Mucosa of rectum (tissue), 2 donors: ENCODE measurements around the gene FILIP1.
A peak's percentile ranks its signal among the peaks of the same experiment; 100 is the strongest.
"Not testable (repeated sequence)": the region's sequence is repeated elsewhere in the genome, so short reads cannot be mapped to it uniquely, and the experiment has no call there.

Source experiments
- H3K27ac ChIP-seq, 2 donors: one replicate each; pipeline ENCODE4 v1.7.0; 2013; ENCODE audit warnings: inconsistent platforms in 2 of 2, low read depth in 2 of 2, low read length in 2 of 2
- H3K27me3 ChIP-seq, 2 donors: one replicate each; pipeline ENCODE4 v1.7.0; 2013; ENCODE audit warnings: low read length in 2 of 2; ENCODE audit not compliant: control insufficient read depth in 2 of 2, insufficient read depth in 2 of 2
- H3K36me3 ChIP-seq, 2 donors: one replicate each; pipeline ENCODE4 v1.7.0; 2013; ENCODE audit warnings: low read length in 2 of 2; ENCODE audit not compliant: control insufficient read depth in 2 of 2, insufficient read depth in 2 of 2
- H3K4me1 ChIP-seq, 2 donors: one replicate each; pipeline ENCODE4 v1.7.0; 2013; ENCODE audit warnings: low read length in 2 of 2, mild to moderate bottlenecking in 1 of 2; ENCODE audit not compliant: control insufficient read depth in 2 of 2, insufficient read depth in 2 of 2
- H3K4me3 ChIP-seq, 2 donors: one replicate each; pipeline ENCODE4 v1.7.0; 2013; ENCODE audit warnings: low read length in 2 of 2
- H3K9ac ChIP-seq, 2 donors: one replicate each; pipeline ENCODE4 v1.7.0; 2013; ENCODE audit warnings: low read length in 2 of 2, low read depth in 1 of 2, mild to moderate bottlenecking in 1 of 2
- H3K9me3 ChIP-seq, 2 donors: one replicate each; pipeline ENCODE4 v1.7.0; 2013; ENCODE audit warnings: low read length in 2 of 2; ENCODE audit not compliant: control insufficient read depth in 2 of 2
- donor health status: healthy.
- donor health status: Normal muscosa, but diverticular disease.

FILIP1 gene

DNA sequence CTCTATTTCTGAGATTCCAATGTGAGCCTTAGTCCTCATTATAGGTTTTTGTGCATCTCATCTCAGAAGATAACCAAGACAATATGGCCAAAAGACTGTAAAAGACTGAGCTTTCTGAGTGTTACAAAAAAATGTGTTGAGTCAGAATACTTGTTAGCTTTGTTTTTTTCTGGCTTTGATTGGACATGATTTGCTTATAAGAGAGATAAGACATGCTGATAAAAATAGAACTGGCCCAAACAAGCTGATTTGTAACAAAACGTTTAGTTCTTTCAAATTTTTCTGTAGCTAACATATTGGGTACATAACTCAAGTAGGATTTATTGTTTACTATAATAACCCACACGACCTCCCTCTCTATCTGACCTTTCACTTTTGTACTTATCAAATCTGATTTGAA lies 32.9 kb downstream of the FILIP1 start:
- no peaks in the 10 kb centered on the region for H3K9me3 ChIP-seq
- no peaks in the 10 kb centered on the region for H3K36me3 ChIP-seq
- H3K4me1 ChIP-seq: no peaks in the 10 kb centered on the region
- H3K9ac ChIP-seq: no peak overlapping the region
- H3K27ac ChIP-seq: peak overlapping the region in 1 of 2 donors; percentile 21
- H3K27me3 ChIP-seq: no peaks in the 10 kb centered on the region
- no peak overlapping the region for H3K4me3 ChIP-seq

DNA sequence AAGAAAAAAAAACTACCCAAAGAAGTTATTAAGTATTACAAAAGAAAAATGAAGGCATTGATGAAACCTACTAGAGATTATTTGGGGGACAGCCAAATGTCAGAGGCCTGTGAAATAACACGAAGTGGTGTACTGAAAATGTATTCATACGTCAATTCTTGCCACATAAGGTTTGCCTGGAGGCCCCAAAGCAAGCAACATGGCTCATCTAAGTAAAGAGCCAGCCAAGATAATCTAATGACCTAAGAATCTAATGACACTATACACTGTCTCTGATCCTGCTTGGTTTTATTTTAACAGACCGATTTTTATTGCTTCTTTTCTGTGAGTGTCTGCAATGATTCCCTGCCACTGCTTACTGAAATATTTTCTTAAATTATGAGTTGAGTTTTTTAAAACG lies 34.7 kb downstream of the FILIP1 start:
- peak overlapping the region in 1 of 2 donors; percentile 0 for H3K27ac ChIP-seq
- no peak overlapping the region for H3K4me3 ChIP-seq
- no peaks in the 10 kb centered on the region for H3K9me3 ChIP-seq
- no peaks in the 10 kb centered on the region for H3K27me3 ChIP-seq
- H3K9ac ChIP-seq: no peak overlapping the region
- no peaks in the 10 kb centered on the region for H3K36me3 ChIP-seq
- H3K4me1 ChIP-seq: no peaks in the 10 kb centered on the region

DNA sequence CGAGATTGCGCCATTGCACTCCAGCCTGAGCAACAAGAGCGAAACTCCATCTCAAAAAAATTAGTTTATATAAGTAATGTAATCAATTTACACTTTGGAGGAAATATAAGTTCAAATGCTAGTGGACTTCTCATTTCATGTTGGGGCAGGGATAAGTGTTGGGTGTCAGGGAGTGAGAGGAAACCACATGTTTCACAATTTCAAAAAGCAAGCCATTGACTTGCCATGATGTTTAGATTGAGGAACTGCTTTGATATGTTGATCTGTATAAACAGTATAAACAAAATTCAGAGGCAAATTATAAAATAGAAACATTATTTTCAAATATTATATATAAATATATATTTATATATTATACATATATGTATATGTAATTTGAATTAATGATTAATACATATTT lies 42.7 kb downstream of the FILIP1 start:
- Histone ChIP-seq H3K4me3 (no peak overlapping the region), H3K27ac (no peak overlapping the region), H3K9me3 (no peaks in the 10 kb centered on the region), H3K27me3 (no peaks in the 10 kb centered on the region), H3K4me1 (no peaks in the 10 kb centered on the region), H3K36me3 (no peaks in the 10 kb centered on the region), H3K9ac (no peak overlapping the region)

DNA sequence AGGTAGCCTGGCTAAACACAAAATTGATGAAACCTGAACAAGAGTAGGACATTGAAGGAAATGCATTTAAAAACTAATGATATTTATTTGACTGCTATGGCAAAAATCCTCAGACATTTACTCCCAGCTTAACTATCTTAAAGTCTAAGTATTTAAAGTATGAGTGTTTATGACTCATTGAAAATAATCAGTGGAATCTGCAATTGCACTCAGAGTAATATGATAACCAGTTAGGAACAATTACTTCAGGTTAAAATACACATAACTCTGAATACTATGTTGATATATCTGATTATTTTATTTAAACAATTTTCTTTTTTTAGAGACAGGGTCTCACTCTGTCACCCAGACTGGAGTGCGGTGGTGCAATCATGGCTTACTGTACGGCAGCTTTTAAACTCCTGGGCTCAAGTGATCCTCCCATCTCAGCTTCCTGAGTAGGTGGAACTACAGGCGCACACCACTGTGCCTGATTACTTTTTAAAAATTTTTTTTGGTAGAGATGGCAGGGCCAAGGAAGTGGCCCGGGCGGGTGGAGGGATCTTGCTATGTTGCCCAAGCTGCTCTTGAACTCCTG lies 43.9 kb downstream of the FILIP1 start:
- no peak overlapping the region for H3K27ac ChIP-seq
- no peak overlapping the region for H3K4me3 ChIP-seq
- H3K9me3 ChIP-seq: no peaks in the 10 kb centered on the region
- H3K36me3 ChIP-seq: no peaks in the 10 kb centered on the region
- no peak overlapping the region for H3K9ac ChIP-seq
- H3K4me1 ChIP-seq: no peaks in the 10 kb centered on the region
- H3K27me3 ChIP-seq: no peaks in the 10 kb centered on the region

DNA sequence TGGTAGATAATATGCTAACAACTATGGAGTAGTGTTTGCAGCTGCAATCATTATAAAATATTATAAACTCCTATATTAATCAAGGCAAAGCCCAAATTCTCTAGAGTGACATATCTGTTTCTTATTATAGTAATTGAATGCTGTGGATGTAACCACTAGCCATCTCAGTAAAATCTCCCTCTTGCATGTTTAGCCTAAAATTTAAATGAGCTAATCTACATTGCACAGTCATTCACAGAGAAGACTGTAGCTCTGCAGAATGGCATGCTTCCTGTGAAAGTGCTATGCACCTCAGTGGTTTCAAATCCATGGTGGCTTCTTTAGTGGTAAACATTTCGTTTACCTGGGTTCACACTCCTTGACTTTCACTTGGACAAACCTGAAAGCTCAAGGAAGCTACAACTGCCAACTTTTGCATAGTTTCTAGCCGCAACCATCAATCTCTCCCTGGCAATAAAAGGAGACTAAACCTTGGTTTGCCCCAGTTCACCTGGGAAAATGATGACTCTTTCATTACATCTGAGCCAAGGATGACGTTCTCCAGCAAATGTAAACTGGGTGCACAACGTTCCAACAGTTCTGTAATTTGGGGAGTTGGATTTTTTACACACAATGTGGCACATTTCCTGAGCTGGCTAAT lies 47.2 kb downstream of the FILIP1 start:
- no peak overlapping the region for H3K9ac ChIP-seq
- no peaks in the 10 kb centered on the region for H3K27me3 ChIP-seq
- no peaks in the 10 kb centered on the region for H3K36me3 ChIP-seq
- H3K4me3 ChIP-seq: no peak overlapping the region
- H3K27ac ChIP-seq: no peak overlapping the region
- H3K9me3 ChIP-seq: no peaks in the 10 kb centered on the region
- H3K4me1 ChIP-seq: no peaks in the 10 kb centered on the region

DNA sequence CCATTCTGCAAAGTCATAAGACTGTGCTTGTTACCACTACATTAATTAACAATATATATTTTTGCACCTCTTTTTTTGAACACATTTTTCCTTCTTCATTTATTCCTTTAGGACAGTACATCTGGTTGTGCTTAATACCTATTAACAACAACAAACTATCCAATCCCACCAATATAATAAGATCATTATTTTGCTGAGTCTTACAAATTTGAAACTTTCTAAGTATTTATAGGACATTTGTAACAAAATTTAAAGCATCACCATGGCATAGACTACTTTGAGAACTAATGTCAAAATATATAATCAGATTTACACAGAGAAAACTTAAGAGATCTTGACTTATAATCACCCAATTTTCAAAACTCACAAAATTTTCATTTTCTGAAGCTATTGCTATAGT lies 47.9 kb downstream of the FILIP1 start:
- Histone ChIP-seq H3K27ac (no peak overlapping the region), H3K36me3 (no peaks in the 10 kb centered on the region), H3K9me3 (no peaks in the 10 kb centered on the region), H3K4me1 (no peaks in the 10 kb centered on the region), H3K27me3 (no peaks in the 10 kb centered on the region), H3K9ac (no peak overlapping the region), H3K4me3 (no peak overlapping the region)

DNA sequence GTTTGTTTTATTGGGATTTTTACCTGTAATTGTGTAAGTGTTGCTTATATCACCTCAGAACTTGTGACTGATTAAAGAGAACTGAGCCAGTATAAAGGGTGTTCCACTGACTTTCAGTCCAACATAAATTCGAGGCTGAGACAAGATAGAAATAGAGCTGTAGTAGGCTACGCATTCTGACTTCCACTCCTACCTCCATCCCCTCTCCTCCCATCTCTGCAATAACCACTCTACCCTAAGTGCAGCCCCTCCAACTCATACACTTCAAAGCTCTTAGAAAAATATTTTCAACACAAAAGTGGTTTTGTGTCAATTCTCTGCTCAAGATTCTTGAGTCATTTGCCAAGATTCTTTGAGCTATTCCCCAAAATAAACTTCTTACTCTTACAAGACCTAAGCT lies 48.7 kb downstream of the FILIP1 start:
- no peak overlapping the region for H3K4me3 ChIP-seq
- H3K36me3 ChIP-seq: no peaks in the 10 kb centered on the region
- H3K27ac ChIP-seq: no peak overlapping the region
- H3K9me3 ChIP-seq: no peaks in the 10 kb centered on the region
- no peak overlapping the region for H3K9ac ChIP-seq
- no peaks in the 10 kb centered on the region for H3K4me1 ChIP-seq
- H3K27me3 ChIP-seq: no peaks in the 10 kb centered on the region

DNA sequence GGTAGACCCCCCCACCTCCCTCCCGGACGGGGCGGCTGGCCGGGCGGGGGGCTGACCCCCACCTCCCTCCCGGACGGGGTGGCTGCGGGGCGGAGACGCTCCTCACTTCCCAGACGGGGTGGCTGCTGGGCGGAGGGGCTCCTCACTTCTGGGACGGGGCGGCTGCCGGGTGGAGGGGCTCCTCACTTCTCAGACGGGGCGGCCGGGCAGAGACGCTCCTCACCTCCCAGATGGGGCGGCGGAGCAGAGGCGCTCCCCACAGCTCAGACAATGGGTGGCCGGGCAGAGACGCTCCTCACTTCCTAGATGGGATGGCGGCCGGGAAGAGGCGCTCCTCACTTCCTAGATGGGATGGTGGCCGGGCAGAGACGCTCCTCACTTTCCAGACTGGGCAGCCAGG lies 51.7 kb downstream of the FILIP1 start:
- not testable (repeated sequence) for H3K4me1 ChIP-seq

DNA sequence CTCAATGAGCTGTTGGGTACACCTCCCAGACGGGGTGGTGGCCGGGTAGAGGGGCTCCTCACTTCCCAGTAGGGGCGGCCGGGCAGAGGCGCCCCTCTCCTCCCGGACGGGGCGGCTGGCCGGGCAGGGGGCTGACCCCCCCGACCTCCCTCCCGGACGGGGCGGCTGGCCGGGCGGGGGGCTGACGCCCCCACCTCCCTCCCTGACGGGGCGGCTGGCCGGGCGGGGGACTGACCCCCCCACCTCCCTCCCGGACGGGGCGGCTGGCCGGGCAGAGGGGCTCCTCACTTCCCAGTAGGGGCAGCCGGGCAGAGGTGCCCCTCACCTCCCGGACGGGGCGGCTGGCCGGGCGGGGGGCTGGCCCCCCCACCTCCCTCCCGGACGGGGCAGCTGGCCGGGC lies 52.1 kb downstream of the FILIP1 start:
- H3K9me3 ChIP-seq, H3K4me1 ChIP-seq, H3K36me3 ChIP-seq, H3K4me3 ChIP-seq, H3K9ac ChIP-seq, H3K27ac ChIP-seq, H3K27me3 ChIP-seq: not testable (repeated sequence)

More for the DNA sequence above, 51.7 kb downstream of the FILIP1 start:
- H3K27ac ChIP-seq, H3K9ac ChIP-seq, H3K9me3 ChIP-seq, H3K27me3 ChIP-seq, H3K36me3 ChIP-seq, H3K4me3 ChIP-seq: not testable (repeated sequence)

DNA sequence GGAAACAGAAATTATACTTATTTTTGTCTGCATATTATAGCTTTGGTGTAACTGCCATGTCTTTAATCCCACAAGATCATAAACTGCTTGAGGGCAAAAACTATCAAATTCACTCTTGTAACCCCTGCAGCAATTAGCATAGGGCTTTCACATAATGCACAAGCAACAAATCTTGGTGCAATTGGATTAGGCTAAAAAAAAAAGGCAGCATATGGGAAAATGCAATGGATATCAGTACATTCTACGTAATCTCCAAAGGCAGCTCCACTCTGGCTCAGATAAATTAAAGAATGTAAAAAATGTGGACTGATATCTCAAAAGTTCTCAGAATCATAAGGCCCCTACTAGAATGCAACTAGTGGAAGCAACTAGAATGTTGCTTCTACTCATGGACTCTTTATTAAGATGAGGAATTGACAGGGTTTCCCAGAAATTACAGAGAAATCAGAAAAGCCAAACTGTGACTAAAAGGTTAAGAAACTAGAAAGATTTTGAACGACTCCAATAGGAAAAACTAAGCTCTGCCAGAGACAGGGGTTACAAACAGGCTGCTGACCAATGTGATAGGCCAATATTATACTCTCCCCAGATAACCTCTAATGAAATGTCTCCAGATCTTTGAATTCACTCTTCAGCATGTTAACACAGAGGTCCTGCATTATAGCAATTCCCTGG lies 55.0 kb downstream of the FILIP1 start:
- no peak overlapping the region for H3K27ac ChIP-seq
- no peak overlapping the region for H3K9ac ChIP-seq
- H3K4me1 ChIP-seq: no peaks in the 10 kb centered on the region
- no peaks in the 10 kb centered on the region for H3K9me3 ChIP-seq
- no peaks in the 10 kb centered on the region for H3K36me3 ChIP-seq
- H3K27me3 ChIP-seq: no peaks in the 10 kb centered on the region
- no peak overlapping the region for H3K4me3 ChIP-seq
